ENCODE data around the gene PPP2R5D. TPM values are rescaled to one million over a fixed set of nuclear protein-coding genes. Genes with fewer than 3 reads are reported as not detected.

The PPP2R5D gene
- total and polyA plus RNA-seq, 2 of the 8 experiments (the other 6 are each of a cell fraction or from before 2014, with no cell fraction given) = 52.1 to 55.7 TPM

- TF ChIP-seq CBX5 (IDR thresholded peaks at IDR 0.05; ENCODE audit: low read depth, low read length) = no peak
- no peak for TF ChIP-seq KDM5A (IDR thresholded peaks at IDR 0.05; ENCODE audit: low read length)
- no peak for TF ChIP-seq SP1 (IDR thresholded peaks at IDR 0.05; ENCODE audit: low read depth, low read length)
- peak; percentile 70 for TF ChIP-seq TAF1 (IDR thresholded peaks at IDR 0.05; ENCODE audit: low read depth, low read length)
- peak in 1 of 2 experiments; percentile 92; a peak in 2 of 3 replicates for TF ChIP-seq POLR2A (IDR thresholded peaks at IDR 0.05; ENCODE audit: control extremely low read depth in 1 of 2, low read depth in 2 of 2, low read length in 2 of 2)
- TF ChIP-seq PHF8 (conservative IDR thresholded peaks at IDR 0.05; ENCODE audit: low read depth, low read length) = peak; percentile 85
- no peak for TF ChIP-seq SP4 (IDR thresholded peaks at IDR 0.05; ENCODE audit: low read length)
- peak; percentile 77 for TF ChIP-seq EGR1 (IDR thresholded peaks at IDR 0.05; ENCODE audit: borderline replicate concordance, low read depth, low read length)
- no peak for TF ChIP-seq RNF2 (IDR thresholded peaks at IDR 0.05; ENCODE audit: borderline replicate concordance, low read depth, low read length, missing control alignments, poor library complexity, severe bottlenecking)
- no peak for TF ChIP-seq HDAC2 (IDR thresholded peaks at IDR 0.05; ENCODE audit: borderline replicate concordance in 1 of 2, low read depth in 2 of 2, low read length in 2 of 2)
- no peak for TF ChIP-seq E2F6 (IDR thresholded peaks at IDR 0.05)
- TF ChIP-seq CTBP2 (IDR thresholded peaks at IDR 0.05; ENCODE audit: borderline replicate concordance, insufficient read depth, insufficient read length, low read length) = peak; percentile 44
- no peak for TF ChIP-seq CTCF (IDR thresholded peaks at IDR 0.05; ENCODE audit: control extremely low read depth in 1 of 3, insufficient read depth in 1 of 3, low read depth in 1 of 3, low read length in 3 of 3)
- TF ChIP-seq ATF2 (IDR thresholded peaks at IDR 0.05; ENCODE audit: low read length) = peak; percentile 54; the same call in 1 of the 2 replicates
- TF ChIP-seq CHD2 (IDR thresholded peaks at IDR 0.05; ENCODE audit: low read length) = no peak
- peak; percentile 64 for TF ChIP-seq ASH2L (IDR thresholded peaks at IDR 0.05; ENCODE audit: low read length)
These were observed 69.3 kb downstream of the PPP2R5D start, which contains the start of gene CUL7 (continued) for GRCh38 chr6:43053545-43054205.

All from H1 (cell line).